Motor neuron (in vitro differentiated cells): ENCODE data around the gene PTPRK. TPM values are rescaled to one million over a fixed set of nuclear protein-coding genes. Genes with fewer than 3 reads are reported as not detected.

Experiments used
- ATAC-seq, 8 experiments: fragments of 200-7000 bp; cut with Tn5 transposase; replicated peaks in 6 of 8; 2 replicates each; pipeline ENCODE4 v1.8.0; 2021; ENCODE audit warnings: mild to moderate bottlenecking in 8 of 8, moderate library complexity in 8 of 8
- H3K27ac ChIP-seq, 2 donors: fragments of 250-450 bp; sonication (Bioruptor Pico); 2 replicates each; pipeline ENCODE4 v1.9.0; 2021; ENCODE audit warnings: antibody characterized with exemption in 2 of 2, mild to moderate bottlenecking in 2 of 2, moderate library complexity in 1 of 2
- H3K4me1 ChIP-seq, 2 donors: fragments of 250-450 bp; sonication (Bioruptor Pico); replicated peaks in 1 of 2; 2 replicates each; pipeline ENCODE4 v1.6.1; 2021; ENCODE audit warnings: antibody characterized with exemption in 2 of 2, mild to moderate bottlenecking in 2 of 2, moderate library complexity in 1 of 2
- H3K4me3 ChIP-seq, 5 donors: fragments of 250-450 bp; sonication (Bioruptor Pico); 2 replicates each; pipeline ENCODE4 v1.9.0; 2021; ENCODE audit warnings: antibody characterized with exemption in 5 of 5, mild to moderate bottlenecking in 5 of 5, moderate library complexity in 4 of 5
- WGBS, 10 experiments: fragments of 450-650 bp; shearing (Covaris generic); methylation state at CpG; one replicate each; pipeline ENCODE4 v1.0.0; 2022; 5-methylcytosine and 5-hydroxymethylcytosine counted together
- in situ Hi-C, 9 experiments: fragments of 400-800 bp; cut with MboI; loops; one replicate each; pipeline ENCODE4 v1.15.0; 2021; ENCODE audit warnings: low sequenced_read_pairs in 9 of 9, low pct_unique_long_range_greater_than_20kb in 2 of 9; ENCODE audit not compliant: unreplicated experiment in 9 of 9
- total RNA-seq, 8 experiments: library from RNA; unstranded; fragments of 300-600 nt; gene quantifications; 2 replicates each; pipeline versions ENCODE4 v1.2.3 to v1.2.4, GENCODE V29; 2022

PTPRK gene
- total RNA-seq, 8 experiments from 2014 or later: 14.4 to 93.9 (median 26.3) TPM

DNA sequence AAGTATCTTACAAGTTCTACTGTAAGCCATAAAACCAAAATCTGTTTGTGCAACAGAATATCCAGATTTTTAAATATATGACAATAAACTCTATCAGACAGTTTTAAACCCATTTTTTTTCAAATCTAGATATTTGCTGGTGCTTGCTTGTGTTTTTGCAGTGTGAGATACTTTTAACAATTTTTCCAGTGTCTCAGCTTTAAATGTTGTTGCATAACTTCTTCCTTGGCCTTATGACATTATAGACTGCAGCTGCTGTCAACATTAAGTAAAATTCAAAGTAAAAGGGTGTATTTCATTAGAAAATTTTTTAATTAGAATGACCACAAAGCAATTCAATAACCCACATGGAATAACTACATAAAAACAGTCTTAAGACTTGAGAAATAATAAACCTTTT, 139.5 kb downstream of the PTPRK start:
- no peak for ATAC-seq
- H3K27ac ChIP-seq: no peak overlapping the region
- H3K4me1 ChIP-seq: peaks cover 0 to 5% of the 10 kb centered on the region in 2 donors
- H3K4me3 ChIP-seq: no peak overlapping the region
- in situ Hi-C loops: no loop called here

DNA sequence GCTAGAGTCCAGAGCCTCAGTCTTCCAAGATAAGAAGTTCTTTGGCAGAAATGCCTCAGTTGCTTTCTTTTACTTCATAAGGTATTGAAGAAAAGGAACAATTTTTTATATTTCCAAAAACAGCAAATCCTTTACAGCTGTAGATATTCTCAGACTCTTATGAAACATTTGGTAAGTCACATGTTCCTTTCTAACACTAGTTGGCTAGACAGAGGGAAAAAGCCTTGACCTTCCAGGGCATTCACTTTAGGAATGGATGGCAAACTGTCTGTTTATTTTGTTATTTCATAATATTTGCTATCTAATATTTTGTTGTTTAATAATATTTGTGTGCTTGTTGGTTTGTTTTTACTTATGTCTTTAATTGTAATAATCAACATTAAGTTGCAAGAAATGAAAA, 140.8 kb downstream of the PTPRK start:
- no peak overlapping the region for H3K27ac ChIP-seq
- no peak for ATAC-seq
- H3K4me1 ChIP-seq: peaks cover 0 to 5% of the 10 kb centered on the region in 2 donors
- H3K4me3 ChIP-seq: no peak overlapping the region
- in situ Hi-C loops: no loop called here

DNA sequence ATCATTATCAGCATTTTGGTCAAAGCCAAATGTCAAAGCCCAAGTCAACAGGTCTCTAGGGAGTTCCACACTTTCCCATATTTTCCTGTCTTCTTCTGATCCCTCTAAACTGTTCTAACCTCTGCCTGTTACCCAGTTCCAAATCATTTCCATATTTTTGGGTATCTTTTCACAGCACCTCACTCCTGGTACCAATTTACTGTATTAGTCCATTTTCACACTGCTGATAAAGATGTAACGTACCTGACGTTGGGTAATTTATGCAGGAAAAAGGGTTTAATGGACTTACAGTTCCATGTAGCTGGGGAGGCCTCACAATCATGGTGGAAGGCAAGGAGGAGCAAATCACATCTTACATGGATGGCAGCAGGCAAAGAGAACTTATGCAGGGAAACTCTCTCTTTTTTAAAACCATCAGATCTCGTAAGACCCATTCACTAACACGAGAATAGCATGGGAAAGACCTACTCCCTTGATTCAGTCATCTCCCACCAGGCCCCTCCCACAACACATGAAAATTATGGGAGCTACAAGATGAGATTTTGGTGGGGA, 143.4 kb downstream of the PTPRK start:
- in situ Hi-C loops: no loop called here
- no peak overlapping the region for H3K4me3 ChIP-seq
- H3K4me1 ChIP-seq: peaks cover 0 to 5% of the 10 kb centered on the region in 2 donors
- 75 to 100% (median 94%) methylated on average over 1 to 4 of the region's 4 CpGs; no CpG with 5 or more reads in 1 of the 10 experiments for WGBS, 10 experiments
- no peak for ATAC-seq
- H3K27ac ChIP-seq: no peak overlapping the region

DNA sequence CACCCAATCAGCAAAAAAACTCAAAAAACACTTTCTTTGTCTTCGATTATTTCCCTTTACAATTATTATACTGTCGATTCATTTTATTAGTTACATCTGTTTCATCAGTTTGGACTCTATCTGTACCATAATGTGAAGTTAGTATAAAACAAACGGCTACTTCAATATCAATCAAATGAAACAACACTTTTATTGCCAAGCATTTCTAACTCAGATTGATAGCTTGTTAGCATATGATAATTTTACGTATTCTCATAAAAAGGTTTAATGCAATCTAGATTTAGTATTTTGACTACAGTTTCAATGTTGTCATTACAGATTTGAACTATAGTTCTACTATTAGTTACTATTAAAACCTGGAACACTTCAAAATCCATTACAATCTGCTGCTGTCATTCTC, 149.3 kb downstream of the PTPRK start:
- ATAC-seq: no peak
- in situ Hi-C loops: no loop called here
- Histone ChIP-seq H3K4me1 (no peaks in the 10 kb centered on the region), H3K4me3 (no peak overlapping the region), H3K27ac (no peak overlapping the region)
- WGBS, 10 experiments: 55 to 100% (median 89%) methylated on average over 1 to 4 of the region's 4 CpGs

DNA sequence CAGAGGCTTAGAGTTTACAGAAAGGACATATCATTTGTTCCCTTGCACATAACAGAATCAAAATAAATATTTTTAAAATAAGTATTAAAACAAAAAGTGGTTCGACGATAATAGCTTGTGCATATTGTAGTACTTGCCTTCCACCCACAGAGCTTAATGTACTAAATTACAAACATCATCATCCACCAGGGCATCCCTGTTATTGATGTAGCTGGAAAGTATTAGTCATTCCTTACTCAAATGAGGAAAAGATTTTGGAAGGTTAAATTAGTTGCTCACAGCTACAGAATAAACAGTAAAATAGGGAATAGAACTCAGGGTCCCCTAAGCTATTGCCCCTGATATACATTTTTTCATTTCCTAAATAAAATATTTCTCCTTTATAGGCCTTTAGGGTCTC, 150.3 kb downstream of the PTPRK start:
- Histone ChIP-seq H3K4me1 (no peaks in the 10 kb centered on the region), H3K27ac (no peak overlapping the region), H3K4me3 (no peak overlapping the region)
- ATAC-seq: peak in 3 of 8 experiments; percentile 22 to 53 (median 37)
- 0 to 95% (median 78%) methylated on average over 2 of the region's 2 CpGs; no CpG with 5 or more reads in 2 of the 10 experiments for WGBS, 10 experiments
- in situ Hi-C loops: no loop called here

DNA sequence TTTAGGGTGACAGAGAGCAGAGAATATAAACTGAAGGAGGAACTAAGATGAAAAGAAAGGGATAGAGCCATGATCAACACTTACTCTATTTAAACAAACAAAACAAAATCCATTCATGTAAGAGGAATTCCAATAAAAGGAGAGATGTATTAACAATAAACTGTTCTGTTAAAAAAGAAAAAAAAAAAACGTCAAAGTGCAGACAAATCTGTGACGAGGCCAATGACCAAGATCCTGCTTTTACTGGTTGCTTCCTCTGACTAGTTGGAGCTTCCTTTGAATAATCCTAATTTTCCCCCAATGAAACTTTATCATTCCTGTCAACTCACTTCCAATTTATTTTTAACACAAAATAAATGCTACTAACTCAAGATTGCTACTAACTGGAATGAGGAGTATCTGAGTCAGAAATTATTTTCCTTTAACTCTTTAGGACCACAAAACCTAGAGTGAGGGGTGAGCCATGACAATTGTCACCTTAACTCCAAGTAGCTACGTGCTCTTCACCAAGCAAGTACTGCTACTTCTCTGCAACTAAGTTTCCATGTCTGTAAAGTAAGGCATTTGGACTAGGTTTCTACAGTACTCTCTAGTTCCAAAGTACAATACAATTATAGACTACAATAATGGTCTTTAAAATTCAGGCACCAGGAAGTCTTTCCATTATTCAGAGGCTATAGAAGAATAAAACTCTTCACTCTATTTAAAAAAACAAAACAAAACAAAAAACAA, 152.0 kb downstream of the PTPRK start:
- no peak overlapping the region for H3K4me3 ChIP-seq
- no peak for ATAC-seq
- no peaks in the 10 kb centered on the region for H3K4me1 ChIP-seq
- 38 to 100% (median 87%) methylated on average over 1 to 3 of the region's 3 CpGs for WGBS, 10 experiments
- in situ Hi-C loops: no loop called here
- no peak overlapping the region for H3K27ac ChIP-seq

DNA sequence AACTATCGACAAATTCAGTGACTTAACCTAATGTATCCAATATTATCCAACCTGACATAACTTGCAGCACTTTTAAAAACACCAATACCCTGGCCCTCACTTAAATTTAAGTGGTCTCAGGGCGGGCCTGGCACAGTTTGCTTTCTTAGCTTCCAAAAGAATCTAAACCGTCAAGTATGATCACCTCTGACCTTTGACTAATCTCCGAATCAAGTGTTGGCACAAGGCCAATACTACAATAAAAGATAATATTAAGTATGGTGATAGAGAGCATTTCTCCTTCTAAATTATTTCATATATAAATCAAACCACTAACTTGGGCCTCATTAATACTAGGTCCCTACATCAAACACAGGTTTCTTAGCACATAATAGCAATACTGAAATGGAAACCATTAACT, 153.0 kb downstream of the PTPRK start:
- no peak overlapping the region for H3K27ac ChIP-seq
- H3K4me1 ChIP-seq: no peaks in the 10 kb centered on the region
- in situ Hi-C loops: no loop called here
- no peak overlapping the region for H3K4me3 ChIP-seq
- no peak for ATAC-seq
- 75 to 100% (median 84%) methylated on average over 1 to 4 of the region's 4 CpGs; no CpG with 5 or more reads in 2 of the 10 experiments for WGBS, 10 experiments

DNA sequence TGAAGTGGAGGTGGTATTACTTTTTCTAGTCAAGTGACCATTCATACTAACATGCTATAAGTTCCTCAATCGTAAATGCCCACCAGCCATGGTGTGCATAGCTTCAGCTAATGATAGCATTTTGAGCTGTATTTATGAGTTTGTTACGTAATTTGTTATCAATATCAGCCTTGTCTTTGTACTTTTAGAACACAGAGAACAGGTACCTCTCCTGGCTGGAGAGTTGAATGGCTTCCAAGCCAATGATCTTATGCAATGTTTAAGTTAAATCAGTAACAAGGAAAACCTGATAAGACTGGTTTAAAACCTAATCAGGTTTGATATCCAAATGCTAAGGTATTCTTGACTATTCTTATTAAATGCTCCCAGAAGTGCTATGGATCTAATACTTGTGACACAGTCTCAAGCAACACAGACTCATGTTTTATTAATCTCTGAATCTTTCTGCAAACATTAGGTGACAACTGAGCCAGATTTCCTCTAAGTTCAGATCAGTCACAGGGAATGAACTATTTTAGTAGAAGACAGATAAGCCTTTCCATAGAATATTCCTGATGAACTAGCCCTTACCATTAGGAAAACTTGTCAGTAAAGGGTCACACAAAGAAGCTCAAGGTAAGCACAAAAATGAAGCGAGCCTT, 154.8 kb downstream of the PTPRK start:
- H3K27ac ChIP-seq: no peak overlapping the region
- WGBS, 10 experiments: 85 to 100% (median 92%) methylated on average over 1 to 3 of the region's 3 CpGs; no CpG with 5 or more reads in 2 of the 10 experiments
- in situ Hi-C loops: no loop called here
- no peak for ATAC-seq
- H3K4me1 ChIP-seq: no peaks in the 10 kb centered on the region
- H3K4me3 ChIP-seq: no peak overlapping the region

DNA sequence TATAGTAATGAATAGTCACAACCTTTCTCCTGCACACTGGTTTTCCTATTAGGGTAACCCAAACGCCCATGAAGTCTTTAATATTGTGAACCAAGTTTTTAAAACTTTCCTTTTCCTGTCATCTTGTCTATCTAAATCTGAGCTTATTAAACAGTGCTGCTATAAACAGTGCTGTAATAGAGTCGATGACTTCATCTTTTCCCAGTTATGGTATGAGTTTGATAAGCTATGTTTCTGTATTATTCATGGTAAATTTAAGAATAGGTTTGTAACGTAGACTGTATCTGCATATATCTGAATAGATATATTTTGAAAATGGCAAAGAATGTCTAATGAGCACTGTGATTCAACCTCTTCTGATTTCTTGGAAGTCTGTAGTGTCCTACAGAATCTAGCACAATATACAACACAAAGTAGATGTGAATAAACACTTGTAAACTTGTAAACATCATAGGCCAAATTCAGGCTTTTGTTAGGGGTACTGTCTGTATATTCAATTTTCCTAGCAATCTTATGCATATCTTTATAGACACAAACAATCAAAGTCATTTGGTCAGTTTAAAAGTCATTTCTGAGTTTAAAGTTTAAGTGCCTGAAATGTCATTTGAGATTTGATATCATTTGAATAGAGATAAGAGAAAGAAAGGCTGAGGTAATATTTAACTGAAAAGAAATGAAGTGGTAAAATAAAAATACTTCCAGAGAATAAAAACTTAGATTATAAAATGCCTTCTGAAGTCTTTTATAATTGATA, 155.5 kb downstream of the PTPRK start:
- 67 to 100% (median 96%) methylated on average over 2 to 3 of the region's 3 CpGs for WGBS, 10 experiments
- in situ Hi-C loops: no loop called here
- no peak for ATAC-seq
- Histone ChIP-seq H3K4me1 (no peaks in the 10 kb centered on the region), H3K4me3 (no peak overlapping the region), H3K27ac (no peak overlapping the region)

DNA sequence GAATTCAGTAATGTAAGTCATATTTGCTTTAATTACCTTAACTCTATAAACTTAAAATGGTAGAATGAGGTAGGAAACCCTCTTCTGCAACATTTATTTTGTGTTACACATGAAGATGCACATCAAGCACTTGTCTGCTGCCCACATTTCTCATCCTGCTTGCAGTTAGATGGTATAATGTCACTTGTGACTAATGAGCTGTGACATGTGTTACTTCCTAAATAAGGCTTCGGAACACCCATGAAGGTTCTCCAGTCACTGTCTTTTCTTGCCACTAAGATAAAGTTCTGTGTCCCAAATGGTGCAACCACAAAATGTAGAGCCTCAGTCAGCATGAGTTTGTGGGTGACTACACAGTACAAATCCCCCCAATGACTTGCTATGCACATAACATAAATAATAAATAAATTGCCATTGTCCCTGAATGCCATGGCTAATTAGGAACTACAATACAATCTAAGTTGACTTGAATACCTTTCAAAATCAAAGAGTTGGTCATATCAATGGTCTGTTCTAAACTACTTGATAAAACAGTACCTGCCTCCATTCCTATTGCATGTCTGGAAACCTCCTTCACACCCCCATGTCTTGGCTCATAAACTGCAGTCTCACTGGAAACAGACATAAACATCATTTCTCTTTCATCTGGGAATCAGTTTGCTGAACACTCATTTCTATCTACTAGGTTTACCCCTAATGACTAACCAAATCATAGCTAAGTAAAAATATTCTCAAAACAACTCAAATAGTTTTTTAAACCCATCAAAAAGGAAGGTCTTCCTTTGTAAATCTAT, 157.2 kb downstream of the PTPRK start:
- Histone ChIP-seq H3K4me1 (peaks cover under 1 to 3% of the 10 kb centered on the region in 2 donors), H3K4me3 (no peak overlapping the region), H3K27ac (no peak overlapping the region)
- 82 to 100% (median 83%) methylated on average over 1 of the region's 1 CpG; no CpG with 5 or more reads in 5 of the 10 experiments for WGBS, 10 experiments
- in situ Hi-C loops: no loop called here
- no peak for ATAC-seq

DNA sequence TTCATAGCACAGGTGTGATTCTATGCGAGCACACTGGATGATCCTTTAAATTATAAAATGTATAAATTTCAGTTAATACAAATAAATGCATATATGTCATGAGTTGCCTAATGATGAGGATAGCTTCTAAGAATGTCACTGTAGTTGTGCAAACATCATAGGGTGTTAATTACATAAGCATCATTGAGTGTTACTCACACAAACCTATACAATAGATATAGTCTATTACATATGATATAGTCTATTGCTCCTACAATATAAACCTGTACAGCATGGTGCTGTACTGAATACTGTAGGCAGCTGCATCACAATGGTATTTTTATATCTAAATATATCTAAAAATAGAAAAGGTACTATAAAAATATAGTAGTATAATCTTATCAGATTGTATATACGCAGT, 159.0 kb downstream of the PTPRK start:
- in situ Hi-C loops: no loop called here
- H3K4me3 ChIP-seq: no peak overlapping the region
- H3K4me1 ChIP-seq: peaks cover 2 to 6% of the 10 kb centered on the region in 2 donors
- WGBS, 10 experiments: 88 to 100% (median 100%) methylated on average over 1 to 2 of the region's 2 CpGs; no CpG with 5 or more reads in 1 of the 10 experiments
- no peak for ATAC-seq
- H3K27ac ChIP-seq: no peak overlapping the region

DNA sequence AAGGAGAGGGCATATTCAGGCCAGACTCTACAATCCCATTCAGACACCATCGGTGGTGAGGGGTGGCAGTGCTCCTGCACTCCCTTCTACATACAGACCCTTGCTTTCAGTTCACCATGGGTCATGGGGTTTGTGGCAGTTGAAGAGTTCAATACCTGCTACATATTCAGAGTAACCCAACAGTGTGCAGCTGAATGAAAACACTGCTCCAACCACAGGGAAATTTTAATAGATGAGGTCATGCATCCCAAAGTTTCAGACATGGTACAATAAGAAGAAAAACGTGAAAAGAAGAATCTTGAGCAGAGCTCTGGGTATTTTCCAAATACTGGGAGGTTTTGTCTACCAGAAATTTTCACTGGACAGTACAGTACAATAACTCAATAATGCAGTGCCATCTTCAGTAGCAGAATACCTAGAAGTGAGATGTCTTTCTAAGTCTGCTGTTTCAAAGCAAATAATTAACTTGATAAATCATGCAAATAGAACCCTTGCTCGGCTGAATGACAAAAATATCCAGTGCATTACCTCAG, 162.1 kb downstream of the PTPRK start:
- ATAC-seq: peak in 6 of 8 experiments; percentile 16 to 54 (median 46)
- Histone ChIP-seq H3K4me1 (peaks cover 2 to 6% of the 10 kb centered on the region in 2 donors), H3K4me3 (no peak overlapping the region), H3K27ac (no peak overlapping the region)
- 25 to 67% (median 43%) methylated on average over 1 to 3 of the region's 3 CpGs; no CpG with 5 or more reads in 1 of the 10 experiments for WGBS, 10 experiments
- in situ Hi-C loops: no loop called here
